Measurements from ENCODE around the gene CEMIP.

Gene CEMIP

GRCh38 chr15:80822676-80823075 is 43.5 kb downstream of the CEMIP start:
- Histone ChIP-seq H3K27ac (ENCODE audit: low read depth, low read length) (no peak overlapping the region), H3K27me3 (ENCODE audit: insufficient read depth, low read length) (peaks cover 24% of the 10 kb centered on the region), H3K4me1 (ENCODE audit: control insufficient read depth, insufficient read depth, low read length, unreplicated experiment) (no peaks in the 10 kb centered on the region), H2AFZ (ENCODE audit: low read length, unreplicated experiment) (no peak overlapping the region), H3K4me3 (ENCODE audit: low read depth, low read length) (no peak overlapping the region), H3K36me3 (ENCODE audit: insufficient read depth, low read length) (no peaks in the 10 kb centered on the region), H3K79me2 (ENCODE audit: control insufficient read depth, insufficient read depth, low read length, unreplicated experiment) (no peaks in the 10 kb centered on the region)

DNA sequence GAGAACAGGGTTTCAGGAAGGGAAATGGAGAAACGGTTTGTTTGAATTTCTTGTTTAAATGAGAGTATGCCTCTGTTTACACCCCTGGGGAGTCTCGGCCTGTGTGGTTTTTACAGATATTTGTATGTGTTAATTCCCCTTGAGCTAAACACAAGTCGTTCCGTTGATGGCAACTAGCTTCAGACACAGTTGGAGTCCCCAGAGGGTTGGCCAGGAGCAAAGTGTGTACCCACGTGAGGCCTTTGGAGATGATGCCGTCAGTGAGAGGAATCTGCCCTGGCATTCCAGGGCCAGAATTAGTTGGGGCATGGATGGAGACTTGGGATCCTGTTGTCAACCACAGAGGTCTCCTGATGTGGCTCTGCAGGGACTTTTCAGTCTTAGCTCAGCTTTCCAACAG is 44.0 kb downstream of the CEMIP start:
- Histone ChIP-seq H3K36me3 (ENCODE audit: insufficient read depth, low read length) (no peaks in the 10 kb centered on the region), H3K4me3 (ENCODE audit: low read depth, low read length) (no peak overlapping the region), H3K27ac (ENCODE audit: low read depth, low read length) (no peak overlapping the region), H2AFZ (ENCODE audit: low read length, unreplicated experiment) (no peak overlapping the region), H3K79me2 (ENCODE audit: control insufficient read depth, insufficient read depth, low read length, unreplicated experiment) (no peaks in the 10 kb centered on the region), H3K27me3 (ENCODE audit: insufficient read depth, low read length) (peaks cover 19% of the 10 kb centered on the region), H3K4me1 (ENCODE audit: control insufficient read depth, insufficient read depth, low read length, unreplicated experiment) (no peaks in the 10 kb centered on the region)

GRCh38 chr15:80823995-80824394 is 44.8 kb downstream of the CEMIP start:
- H2AFZ ChIP-seq (ENCODE audit: low read length, unreplicated experiment): no peak overlapping the region
- H3K27ac ChIP-seq (ENCODE audit: low read depth, low read length): no peak overlapping the region
- H3K36me3 ChIP-seq (ENCODE audit: insufficient read depth, low read length): no peaks in the 10 kb centered on the region
- no peak overlapping the region for H3K4me3 ChIP-seq (ENCODE audit: low read depth, low read length)
- peaks cover 11% of the 10 kb centered on the region for H3K27me3 ChIP-seq (ENCODE audit: insufficient read depth, low read length)
- no peaks in the 10 kb centered on the region for H3K79me2 ChIP-seq (ENCODE audit: control insufficient read depth, insufficient read depth, low read length, unreplicated experiment)
- no peaks in the 10 kb centered on the region for H3K4me1 ChIP-seq (ENCODE audit: control insufficient read depth, insufficient read depth, low read length, unreplicated experiment)

DNA sequence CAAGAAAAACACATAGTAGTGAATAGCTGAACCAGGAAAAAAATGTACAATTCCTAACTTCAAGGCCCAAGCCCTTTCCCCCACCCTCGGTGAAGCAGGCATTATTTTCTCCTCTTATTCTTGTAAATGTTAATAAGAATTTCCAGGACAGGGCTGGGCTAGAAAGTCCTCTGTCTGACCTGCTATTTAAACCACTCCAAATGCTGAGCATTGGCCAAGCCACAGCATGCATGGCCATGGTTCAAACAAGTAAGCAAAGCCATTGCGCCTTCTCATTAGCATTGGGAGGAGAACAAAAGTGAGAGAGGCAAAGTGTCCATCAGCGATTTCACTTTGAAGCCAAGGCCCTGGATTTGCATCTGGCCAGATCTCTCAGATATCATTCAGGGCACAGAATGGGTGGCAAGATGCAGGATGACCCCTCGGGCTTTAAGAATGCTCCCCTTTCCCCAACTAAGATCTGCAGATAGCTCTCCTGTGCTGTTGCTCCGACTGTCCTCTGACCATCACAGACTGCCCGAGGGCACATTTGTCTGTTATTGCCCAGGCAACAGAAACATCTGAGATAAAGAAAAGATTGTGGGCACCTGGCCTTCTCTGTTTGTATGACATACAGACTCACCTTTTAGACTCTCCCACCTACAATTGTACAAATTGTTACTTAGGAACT is 46.3 kb downstream of the CEMIP start:
- no peak overlapping the region for H2AFZ ChIP-seq (ENCODE audit: low read length, unreplicated experiment)
- no peaks in the 10 kb centered on the region for H3K36me3 ChIP-seq (ENCODE audit: insufficient read depth, low read length)
- H3K4me3 ChIP-seq (ENCODE audit: low read depth, low read length): no peak overlapping the region
- H3K27ac ChIP-seq (ENCODE audit: low read depth, low read length): no peak overlapping the region
- no peaks in the 10 kb centered on the region for H3K4me1 ChIP-seq (ENCODE audit: control insufficient read depth, insufficient read depth, low read length, unreplicated experiment)
- no peaks in the 10 kb centered on the region for H3K79me2 ChIP-seq (ENCODE audit: control insufficient read depth, insufficient read depth, low read length, unreplicated experiment)
- H3K27me3 ChIP-seq (ENCODE audit: insufficient read depth, low read length): no peaks in the 10 kb centered on the region

GRCh38 chr15:80828796-80829195 is 49.6 kb downstream of the CEMIP start:
- no peaks in the 10 kb centered on the region for H3K79me2 ChIP-seq (ENCODE audit: control insufficient read depth, insufficient read depth, low read length, unreplicated experiment)
- no peak overlapping the region for H3K27ac ChIP-seq (ENCODE audit: low read depth, low read length)
- no peaks in the 10 kb centered on the region for H3K27me3 ChIP-seq (ENCODE audit: insufficient read depth, low read length)
- H3K4me1 ChIP-seq (ENCODE audit: control insufficient read depth, insufficient read depth, low read length, unreplicated experiment): no peaks in the 10 kb centered on the region
- H2AFZ ChIP-seq (ENCODE audit: low read length, unreplicated experiment): no peak overlapping the region
- H3K4me3 ChIP-seq (ENCODE audit: low read depth, low read length): no peak overlapping the region
- H3K36me3 ChIP-seq (ENCODE audit: insufficient read depth, low read length): no peaks in the 10 kb centered on the region

DNA sequence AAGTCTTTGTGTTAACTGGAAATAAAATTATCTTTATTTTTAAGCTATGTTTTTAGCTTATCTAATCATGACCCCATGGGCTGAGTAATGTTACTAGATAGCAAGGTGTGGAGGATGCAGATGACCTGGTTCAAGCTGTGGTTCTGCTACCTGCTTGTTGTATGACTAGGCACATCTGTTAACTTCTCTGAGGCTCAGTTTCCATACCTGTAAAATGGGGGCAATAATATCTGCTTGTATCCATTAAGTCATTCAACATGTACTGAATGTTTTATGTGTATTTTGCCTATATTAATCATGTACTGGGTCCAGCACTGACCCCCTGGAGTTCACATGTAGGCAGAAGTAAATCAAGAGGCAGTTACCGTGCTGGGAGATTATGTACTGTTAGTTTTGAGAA is 51.5 kb downstream of the CEMIP start:
- no peaks in the 10 kb centered on the region for H3K27me3 ChIP-seq (ENCODE audit: insufficient read depth, low read length)
- no peak overlapping the region for H3K4me3 ChIP-seq (ENCODE audit: low read depth, low read length)
- H3K27ac ChIP-seq (ENCODE audit: low read depth, low read length): no peak overlapping the region
- no peaks in the 10 kb centered on the region for H3K36me3 ChIP-seq (ENCODE audit: insufficient read depth, low read length)
- no peaks in the 10 kb centered on the region for H3K79me2 ChIP-seq (ENCODE audit: control insufficient read depth, insufficient read depth, low read length, unreplicated experiment)
- no peak overlapping the region for H2AFZ ChIP-seq (ENCODE audit: low read length, unreplicated experiment)
- H3K4me1 ChIP-seq (ENCODE audit: control insufficient read depth, insufficient read depth, low read length, unreplicated experiment): no peaks in the 10 kb centered on the region

- H3K4me1 ChIP-seq (ENCODE audit: control insufficient read depth, insufficient read depth, low read length, unreplicated experiment): no peaks in the 10 kb centered on the region
- no peaks in the 10 kb centered on the region for H3K79me2 ChIP-seq (ENCODE audit: control insufficient read depth, insufficient read depth, low read length, unreplicated experiment)
- H2AFZ ChIP-seq (ENCODE audit: low read length, unreplicated experiment): no peak overlapping the region
- H3K27me3 ChIP-seq (ENCODE audit: insufficient read depth, low read length): no peaks in the 10 kb centered on the region
- no peaks in the 10 kb centered on the region for H3K36me3 ChIP-seq (ENCODE audit: insufficient read depth, low read length)
- no peak overlapping the region for H3K27ac ChIP-seq (ENCODE audit: low read depth, low read length)
- no peak overlapping the region for H3K4me3 ChIP-seq (ENCODE audit: low read depth, low read length)
These were observed 52.0 kb downstream of the CEMIP start for GRCh38 chr15:80831192-80831591.

GRCh38 chr15:80831606-80832224 is 52.5 kb downstream of the CEMIP start:
- Histone ChIP-seq H3K4me3 (ENCODE audit: low read depth, low read length) (no peak overlapping the region), H3K4me1 (ENCODE audit: control insufficient read depth, insufficient read depth, low read length, unreplicated experiment) (no peaks in the 10 kb centered on the region), H3K27ac (ENCODE audit: low read depth, low read length) (no peak overlapping the region), H3K27me3 (ENCODE audit: insufficient read depth, low read length) (no peaks in the 10 kb centered on the region), H3K36me3 (ENCODE audit: insufficient read depth, low read length) (no peaks in the 10 kb centered on the region), H3K79me2 (ENCODE audit: control insufficient read depth, insufficient read depth, low read length, unreplicated experiment) (no peaks in the 10 kb centered on the region), H2AFZ (ENCODE audit: low read length, unreplicated experiment) (no peak overlapping the region)

- no peaks in the 10 kb centered on the region for H3K4me1 ChIP-seq (ENCODE audit: control insufficient read depth, insufficient read depth, low read length, unreplicated experiment)
These were observed 53.5 kb downstream of the CEMIP start for GRCh38 chr15:80832686-80833085.

GRCh38 chr15:80834402-80834801 is 55.2 kb downstream of the CEMIP start:
- no peaks in the 10 kb centered on the region for H3K79me2 ChIP-seq (ENCODE audit: control insufficient read depth, insufficient read depth, low read length, unreplicated experiment)
- H3K27ac ChIP-seq (ENCODE audit: low read depth, low read length): no peak overlapping the region
- H3K27me3 ChIP-seq (ENCODE audit: insufficient read depth, low read length): no peaks in the 10 kb centered on the region
- no peaks in the 10 kb centered on the region for H3K36me3 ChIP-seq (ENCODE audit: insufficient read depth, low read length)
- no peak overlapping the region for H2AFZ ChIP-seq (ENCODE audit: low read length, unreplicated experiment)
- H3K4me1 ChIP-seq (ENCODE audit: control insufficient read depth, insufficient read depth, low read length, unreplicated experiment): no peaks in the 10 kb centered on the region
- H3K4me3 ChIP-seq (ENCODE audit: low read depth, low read length): no peak overlapping the region

More at GRCh38 chr15:80832686-80833085, 53.5 kb downstream of the CEMIP start:
- H3K36me3 ChIP-seq (ENCODE audit: insufficient read depth, low read length): no peaks in the 10 kb centered on the region
- H3K79me2 ChIP-seq (ENCODE audit: control insufficient read depth, insufficient read depth, low read length, unreplicated experiment): no peaks in the 10 kb centered on the region
- H3K27me3 ChIP-seq (ENCODE audit: insufficient read depth, low read length): no peaks in the 10 kb centered on the region
- H3K27ac ChIP-seq (ENCODE audit: low read depth, low read length): no peak overlapping the region
- H3K4me3 ChIP-seq (ENCODE audit: low read depth, low read length): no peak overlapping the region
- no peak overlapping the region for H2AFZ ChIP-seq (ENCODE audit: low read length, unreplicated experiment)

DNA sequence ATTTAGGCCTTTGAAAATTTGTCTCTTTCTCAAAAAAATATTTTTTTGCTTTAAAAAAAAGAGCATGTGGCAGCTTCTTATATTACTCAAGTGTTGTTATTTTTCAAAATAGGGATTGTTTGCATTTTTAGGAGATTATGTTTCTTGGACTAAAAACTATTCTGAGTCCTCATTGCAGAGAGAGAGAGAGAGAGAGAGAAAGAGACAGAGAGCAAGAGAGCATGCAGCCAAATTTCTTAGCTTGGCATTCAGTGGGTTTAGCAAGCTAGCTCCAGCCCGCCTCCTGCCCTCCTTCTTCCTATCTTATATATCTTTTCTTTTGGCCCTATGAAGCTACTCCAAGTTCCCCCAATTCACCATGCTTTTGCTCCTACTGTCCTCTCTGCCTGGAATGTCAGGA is 55.7 kb downstream of the CEMIP start:
- Histone ChIP-seq H3K4me3 (ENCODE audit: low read depth, low read length) (no peak overlapping the region), H3K79me2 (ENCODE audit: control insufficient read depth, insufficient read depth, low read length, unreplicated experiment) (no peaks in the 10 kb centered on the region), H2AFZ (ENCODE audit: low read length, unreplicated experiment) (no peak overlapping the region), H3K4me1 (ENCODE audit: control insufficient read depth, insufficient read depth, low read length, unreplicated experiment) (no peaks in the 10 kb centered on the region), H3K36me3 (ENCODE audit: insufficient read depth, low read length) (no peaks in the 10 kb centered on the region), H3K27ac (ENCODE audit: low read depth, low read length) (no peak overlapping the region), H3K27me3 (ENCODE audit: insufficient read depth, low read length) (no peaks in the 10 kb centered on the region)
